CD4-positive, alpha-beta T cell treated with Interferon alpha-2 for 1 hour (primary cell): ENCODE measurements around the gene PPP2R3B.
"Not testable (repeated sequence)": the region's sequence is repeated elsewhere in the genome, so short reads cannot be mapped to it uniquely, and the experiment has no call there.

Source experiments
- DNase-seq, 2 donors: peaks; one replicate each; pipeline ENCODE4 v3.0.0-alpha.2; 2020 to 2022

The PPP2R3B gene

DNA sequence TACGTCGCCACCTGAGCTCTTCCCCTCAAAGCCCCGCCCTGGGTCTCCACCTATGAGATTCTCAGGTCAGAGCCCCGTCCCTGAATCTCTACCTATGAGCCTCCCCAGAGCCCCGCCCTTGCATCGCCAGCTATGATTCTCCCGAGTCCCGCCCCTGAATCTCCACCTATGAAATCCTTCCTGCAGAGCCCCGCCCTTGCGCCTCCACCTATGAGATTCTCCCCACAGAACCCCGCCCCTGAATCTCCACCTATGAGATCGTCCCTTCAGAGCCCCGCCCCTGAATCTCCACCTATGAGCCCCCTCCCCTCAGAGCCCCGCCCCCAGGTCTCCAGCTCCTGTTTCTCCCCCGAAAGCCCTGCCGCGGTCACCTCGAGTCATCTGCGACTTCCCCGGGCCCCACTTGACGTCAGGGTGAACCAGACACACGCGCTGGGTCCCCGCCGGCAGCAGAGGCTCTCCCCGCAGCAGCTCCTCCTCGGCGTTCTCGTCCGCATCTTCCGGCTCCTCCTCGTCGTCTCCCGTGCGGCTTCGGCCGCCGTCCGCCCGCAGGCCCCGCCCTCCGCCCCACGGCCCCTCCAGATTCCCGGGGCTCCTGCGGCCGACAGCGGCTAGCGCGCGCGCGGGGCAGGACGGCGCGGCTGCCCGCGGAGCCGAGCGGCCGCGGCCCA, 68.5 kb downstream of the PPP2R3B start:
- DNase-seq = peak; percentile 99

DNA sequence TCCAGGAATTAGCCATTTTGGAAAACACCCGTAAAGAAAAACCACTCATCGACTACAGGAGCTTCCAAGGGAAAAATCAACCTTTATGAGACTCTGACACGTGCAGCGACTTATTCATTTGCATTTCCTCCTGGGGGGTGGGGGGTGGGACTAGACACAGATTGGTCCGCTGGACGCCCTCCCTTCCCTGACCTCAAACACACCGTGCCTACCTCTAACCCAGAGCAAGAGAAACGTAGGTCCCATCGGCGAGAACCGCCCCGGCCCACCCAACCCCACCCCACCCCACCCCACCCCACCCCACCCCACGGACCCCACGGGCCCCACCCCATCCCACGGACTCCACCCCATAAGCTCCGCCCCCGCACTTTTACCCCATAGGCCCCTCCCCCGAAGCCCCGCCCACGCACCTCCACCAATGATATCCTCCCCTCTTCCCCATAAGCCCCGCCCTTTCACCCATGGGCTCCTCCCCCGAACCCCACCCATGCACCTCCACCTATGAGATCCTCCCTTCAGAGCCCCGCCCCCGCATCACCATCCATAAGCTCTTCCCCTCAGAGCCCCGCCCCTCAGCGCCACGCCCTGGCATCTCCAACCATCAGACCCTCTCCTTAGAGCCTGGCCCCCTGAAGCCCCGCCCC, 69.2 kb downstream of the PPP2R3B start:
- DNase-seq = no peak

DNA sequence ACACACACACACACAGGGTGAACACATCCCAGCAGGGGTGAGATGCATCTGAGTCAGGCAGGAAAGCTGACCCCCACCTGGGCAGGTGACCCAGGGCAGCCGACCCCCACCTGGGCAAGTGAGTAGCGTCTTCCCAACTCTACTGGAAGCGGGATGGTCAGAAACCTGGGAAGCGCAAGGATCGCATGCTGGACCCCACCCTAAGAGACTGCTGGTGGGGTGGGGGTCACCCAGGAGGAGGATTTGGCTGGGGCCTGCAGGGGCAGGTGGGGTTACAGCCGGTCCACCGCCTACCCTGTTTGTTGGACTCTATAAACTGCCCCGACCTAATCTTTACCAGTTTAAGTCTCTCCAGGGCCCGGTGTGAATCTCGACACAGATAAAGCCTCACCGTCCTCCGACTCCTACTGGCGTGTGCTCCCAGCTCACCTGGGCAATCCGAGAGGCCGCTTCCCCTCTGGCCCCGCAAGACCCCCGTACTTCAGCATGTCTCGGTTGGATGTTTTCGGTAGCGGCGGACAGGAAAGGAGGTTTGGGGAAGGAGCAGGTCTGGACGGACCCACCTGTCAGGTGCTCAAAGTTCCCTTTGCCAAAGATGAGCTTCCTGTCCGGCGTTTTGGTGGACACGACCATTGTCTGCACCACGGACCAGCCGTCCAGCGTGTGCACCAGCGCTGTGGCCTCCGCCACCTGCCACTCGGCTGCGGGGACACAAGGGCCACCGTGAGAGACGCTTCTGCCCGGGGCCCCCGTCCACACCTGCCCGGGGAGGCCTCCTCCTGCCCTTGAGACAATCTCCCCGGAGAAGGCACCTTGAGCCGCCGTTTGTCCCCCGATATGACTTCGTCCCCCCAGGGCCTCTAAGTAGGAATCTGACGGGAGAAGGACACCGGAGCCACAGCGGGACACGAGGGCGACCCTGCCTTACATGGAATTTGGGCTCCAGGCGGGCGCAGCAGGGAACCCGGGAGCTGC, 70.1 kb downstream of the PPP2R3B start:
- no peak for DNase-seq

DNA sequence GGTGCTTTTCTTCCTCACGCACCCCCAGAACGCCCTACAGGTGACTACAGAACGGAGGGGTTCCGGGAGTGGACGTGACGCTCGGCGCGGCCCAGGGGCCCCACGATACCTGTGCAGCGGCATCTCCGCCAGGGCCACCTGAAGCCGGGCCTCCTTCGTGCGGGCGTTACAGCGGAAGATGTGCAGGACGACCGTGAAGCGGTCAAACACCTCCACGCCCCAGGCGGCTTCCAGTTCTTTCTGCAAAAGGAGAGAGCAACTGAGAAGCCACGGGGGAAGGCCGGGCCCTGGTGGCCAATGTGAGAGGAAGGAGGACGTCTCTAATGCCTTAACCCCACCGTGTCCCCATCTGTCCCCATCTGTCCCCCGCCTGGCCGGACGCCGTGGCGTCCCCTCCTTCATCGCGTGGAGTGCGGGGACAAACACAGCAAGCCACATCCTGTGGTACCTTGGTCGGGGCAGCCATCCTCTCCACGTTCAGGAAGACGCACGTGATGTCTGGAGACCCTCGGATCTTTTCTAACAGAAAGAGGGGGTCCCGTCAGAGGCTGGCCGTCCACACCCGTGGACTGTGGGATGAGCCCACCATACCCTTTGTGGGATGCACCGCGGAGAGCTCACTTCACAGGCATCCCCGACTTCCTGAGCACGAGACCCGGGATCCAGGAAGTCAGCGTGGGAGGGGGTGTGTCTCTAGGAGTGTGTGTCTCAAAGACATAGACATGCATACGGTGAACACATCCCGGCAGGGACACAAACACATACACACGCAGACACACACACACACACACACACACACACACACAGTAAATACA, 71.7 kb downstream of the PPP2R3B start:
- no peak for DNase-seq

DNA sequence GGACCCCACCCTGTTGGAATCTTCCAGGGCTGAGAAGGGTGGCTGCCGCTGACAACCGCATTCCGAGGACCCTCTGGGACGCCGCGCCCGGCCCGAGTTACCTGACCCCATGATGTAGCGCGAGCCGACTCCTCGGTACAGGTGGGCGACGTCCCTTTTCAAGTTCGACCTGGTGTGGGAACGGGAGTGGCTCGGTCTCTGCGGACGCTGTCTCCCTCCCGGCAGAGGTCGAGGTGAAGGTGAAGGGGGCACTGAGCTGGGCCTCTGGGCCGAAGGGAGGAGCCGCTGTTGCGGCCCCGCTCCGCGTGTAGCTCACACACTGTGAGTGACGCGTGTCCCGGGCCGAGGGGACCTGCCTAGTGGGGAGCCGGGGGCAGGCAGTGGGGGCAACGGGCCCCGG, 72.7 kb downstream of the PPP2R3B start:
- DNase-seq = no peak

DNA sequence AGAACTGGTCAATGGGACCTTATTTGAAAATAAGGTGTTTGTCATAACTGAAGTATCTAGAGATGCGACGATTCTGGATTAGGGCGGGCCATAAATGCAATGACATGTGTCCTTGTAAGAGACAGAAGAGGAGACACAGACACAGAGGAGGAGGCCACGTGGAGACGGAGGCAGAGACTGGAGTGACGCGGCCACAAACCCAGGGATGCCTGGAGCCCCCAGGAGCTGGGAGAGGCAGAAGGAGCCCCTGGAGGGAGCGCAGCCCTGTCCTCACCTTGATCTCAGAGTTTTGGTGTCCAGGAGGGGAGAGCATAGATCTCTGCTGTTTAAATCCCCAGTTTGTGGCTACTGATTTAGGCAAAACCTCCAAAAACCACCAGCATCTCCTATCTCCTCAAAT, 73.2 kb downstream of the PPP2R3B start:
- DNase-seq = no peak

DNA sequence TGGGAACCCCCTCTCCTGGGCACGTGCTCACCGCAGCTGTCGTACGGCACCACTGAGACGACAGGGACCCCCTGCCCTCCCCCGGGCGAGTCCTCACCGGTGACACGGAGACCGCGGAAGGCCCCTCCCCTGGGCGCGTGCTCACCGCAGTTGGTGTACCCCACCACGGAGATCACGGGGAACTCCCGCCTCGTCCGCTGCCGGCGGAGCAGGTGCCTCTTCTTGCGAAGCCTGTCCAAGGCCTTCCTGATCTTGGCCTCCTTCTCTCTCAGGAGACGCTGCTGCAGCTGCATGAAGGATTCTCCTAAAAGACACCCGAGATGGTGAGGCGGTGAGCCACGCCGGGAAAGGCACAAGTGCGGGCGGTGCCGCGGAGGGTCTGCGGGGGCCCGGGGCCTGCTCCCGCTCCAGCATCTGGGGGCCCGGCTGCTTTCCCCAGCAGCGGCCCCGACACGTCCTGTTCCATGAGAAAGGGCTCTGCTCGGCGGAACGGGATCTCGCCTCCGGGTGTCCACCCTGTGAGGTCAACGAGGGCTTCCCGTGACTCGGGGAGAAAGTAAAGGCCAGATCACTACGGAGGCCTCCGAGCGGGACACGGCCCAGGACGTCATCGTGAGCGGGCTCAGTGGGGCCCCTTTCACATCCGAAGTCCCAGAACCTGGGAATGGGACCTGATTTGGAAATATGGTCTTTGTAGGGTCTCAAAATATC, 73.9 kb downstream of the PPP2R3B start:
- no peak for DNase-seq

DNA sequence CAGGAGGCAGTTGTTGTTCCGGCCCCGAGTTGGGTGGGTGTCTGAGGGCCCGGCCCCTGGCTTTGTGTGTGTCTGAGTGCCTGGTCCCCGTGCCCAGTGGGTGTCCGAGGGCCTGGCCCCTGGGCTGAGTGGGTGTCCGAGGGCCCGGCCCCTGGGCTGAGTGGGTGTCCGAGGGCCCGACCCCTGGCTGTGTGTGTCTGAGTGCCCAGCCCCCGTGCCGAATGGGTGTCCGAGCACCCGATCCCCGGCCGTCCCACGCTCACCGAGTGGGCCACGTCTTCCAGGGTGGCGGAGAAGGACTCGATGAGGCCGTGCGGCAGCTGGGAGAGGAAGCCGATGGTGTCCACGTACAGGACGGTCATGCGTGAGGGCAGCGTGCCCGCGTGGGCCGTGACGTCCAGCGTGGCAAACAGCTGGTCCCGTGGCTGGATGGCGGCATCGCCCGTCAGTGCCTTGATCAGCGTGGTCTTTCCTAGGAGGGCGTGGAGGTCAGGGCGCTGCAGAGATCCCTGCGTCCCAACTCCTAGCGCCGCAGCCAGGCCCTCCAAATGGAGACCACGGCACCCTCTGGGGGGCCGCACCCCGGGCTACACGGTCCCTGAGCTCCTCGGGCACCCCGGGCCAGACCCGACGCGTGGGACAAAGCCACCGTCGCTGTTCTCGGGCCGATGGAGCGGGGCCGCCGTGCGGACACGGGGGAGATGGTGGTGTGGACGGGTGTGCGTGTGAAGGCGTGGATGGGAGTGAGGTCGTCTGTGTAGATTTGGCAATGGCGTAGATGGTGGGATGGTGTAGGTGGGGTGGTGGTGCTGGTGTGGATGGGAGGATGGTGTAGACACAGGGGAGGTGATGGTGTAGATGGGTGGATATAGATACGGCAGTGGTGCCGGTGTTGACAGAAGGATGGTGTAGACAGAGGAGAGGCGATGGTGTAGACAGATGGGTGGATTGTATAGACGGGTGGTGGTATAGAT, 75.3 kb downstream of the PPP2R3B start:
- DNase-seq = no peak

DNA sequence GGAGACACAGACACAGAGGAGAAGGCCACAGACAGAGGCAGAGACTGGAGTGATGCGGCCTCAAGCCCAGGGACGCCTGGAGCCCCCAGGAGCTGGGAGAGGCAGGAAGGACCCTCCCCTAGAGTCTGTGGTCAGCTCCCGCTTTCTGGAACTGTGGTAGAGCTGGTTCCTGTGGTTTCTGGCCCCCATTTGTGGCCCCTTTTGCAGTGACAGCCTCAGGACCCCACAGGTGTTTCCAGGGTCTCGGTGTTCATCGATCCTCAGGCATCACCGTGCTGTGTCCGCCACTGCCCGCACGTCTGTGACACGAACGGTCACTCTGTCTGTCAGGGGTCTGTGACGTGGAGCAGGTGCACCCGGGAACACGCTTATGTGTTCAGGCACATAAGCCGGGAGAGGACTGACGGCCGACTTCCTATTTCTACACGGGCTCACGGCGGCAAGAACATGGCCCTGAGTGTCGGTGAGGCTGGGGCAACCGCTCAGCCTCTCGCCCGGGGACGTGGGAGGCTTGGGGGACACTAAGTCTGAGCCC, 76.0 kb downstream of the PPP2R3B start:
- no peak for DNase-seq

DNA sequence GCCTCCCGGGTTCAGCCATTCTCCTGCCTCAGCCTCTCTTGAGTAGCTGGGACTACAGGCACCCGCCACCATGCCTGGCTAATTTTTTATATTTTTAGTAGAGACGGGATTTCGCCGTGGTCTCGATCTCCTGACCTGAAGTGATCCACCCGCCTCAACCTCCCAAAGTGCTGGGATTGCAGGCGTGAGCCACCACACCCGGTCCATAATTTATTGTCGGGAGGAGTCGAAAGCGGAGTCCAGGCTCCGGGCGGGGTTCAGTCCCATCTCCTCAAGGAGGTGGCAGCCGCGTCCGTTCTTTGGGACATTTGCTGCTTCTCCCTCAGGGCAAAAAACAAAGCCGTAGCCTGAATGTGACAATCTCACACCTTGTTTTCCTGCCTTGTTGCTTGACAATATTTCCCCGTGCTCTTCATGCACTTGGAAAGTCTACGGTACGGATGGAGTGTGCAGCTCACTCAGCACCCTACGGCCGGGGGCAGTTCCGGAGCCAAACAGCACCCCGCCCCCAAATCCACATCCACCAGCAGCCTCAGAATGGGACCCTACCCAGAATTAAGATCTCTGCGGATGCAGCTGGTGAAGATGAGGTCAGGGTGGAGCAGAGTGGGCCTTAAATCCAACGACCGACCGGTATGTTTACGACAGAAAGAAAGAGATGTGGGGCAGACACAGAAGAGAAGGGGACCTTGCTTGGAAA, 77.7 kb downstream of the PPP2R3B start:
- DNase-seq = no peak

DNA sequence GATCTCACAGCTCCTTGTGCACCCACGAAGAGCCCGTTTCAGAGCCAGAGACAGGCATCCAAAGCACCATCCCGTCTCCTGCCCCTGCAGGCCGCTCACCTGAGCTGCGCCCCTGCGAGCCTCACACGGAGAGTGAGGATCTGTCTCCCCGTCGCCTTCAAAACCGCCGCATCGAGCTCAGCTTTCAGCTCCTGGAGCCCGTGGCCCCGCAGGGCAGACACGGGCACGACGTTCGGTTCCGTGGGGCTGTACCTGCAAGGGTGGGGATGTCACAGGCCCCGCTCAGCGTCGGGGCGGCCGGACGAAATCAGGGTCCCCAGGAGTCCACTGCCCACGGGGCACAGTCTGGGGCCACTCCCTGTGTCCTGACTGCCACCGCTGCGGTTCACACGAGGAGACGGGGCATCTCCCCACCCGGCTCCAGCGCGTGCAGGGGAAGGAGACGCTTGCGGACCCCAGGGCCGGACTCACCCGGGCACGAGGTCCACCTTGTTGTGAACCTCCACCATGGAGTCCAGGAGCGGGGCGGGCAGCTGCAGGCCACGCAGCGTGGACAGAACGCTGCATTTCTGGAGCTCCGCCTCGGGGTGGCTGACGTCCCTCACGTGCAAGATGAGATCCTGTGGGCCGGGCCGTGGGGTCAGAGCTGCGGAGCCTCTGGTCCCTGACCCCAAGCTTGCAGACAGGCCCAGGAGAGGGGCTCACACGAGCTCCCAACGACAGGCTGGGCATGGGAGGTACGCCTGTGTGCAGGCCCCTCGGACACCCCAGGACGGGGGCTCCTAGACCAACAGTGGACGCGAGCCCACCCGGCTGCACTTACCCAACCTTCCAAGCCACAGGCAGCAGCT, 79.2 kb downstream of the PPP2R3B start:
- DNase-seq = no peak

DNA sequence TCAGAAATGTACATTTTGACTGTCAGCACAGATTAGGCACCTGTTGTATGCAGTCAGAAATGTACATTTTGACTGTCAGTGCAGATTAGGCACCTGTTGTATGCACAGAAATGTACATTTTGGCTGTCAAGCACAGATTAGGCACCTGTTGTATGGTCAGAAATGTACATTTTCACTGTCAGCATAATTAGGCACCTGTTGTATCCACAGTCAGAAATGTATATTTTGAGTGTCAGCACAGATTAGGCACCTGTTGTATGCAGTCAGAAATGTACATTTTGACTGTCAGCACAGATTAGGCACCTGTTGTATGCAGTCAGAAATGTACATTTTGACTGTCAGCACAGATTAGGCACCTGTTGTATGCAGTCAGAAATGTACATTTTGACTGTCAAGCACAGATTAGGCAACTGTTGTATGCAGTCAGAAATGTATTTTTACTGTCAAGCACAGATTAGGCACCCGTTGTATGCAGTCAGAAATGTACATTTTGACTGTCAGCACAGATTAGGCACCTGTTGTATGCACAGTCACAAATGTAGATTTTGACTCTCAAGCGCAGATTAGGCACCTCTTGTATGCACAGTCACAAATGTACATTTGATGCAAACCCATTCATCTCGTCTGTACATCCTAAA, 80.0 kb downstream of the PPP2R3B start:
- DNase-seq = not testable (repeated sequence)

DNA sequence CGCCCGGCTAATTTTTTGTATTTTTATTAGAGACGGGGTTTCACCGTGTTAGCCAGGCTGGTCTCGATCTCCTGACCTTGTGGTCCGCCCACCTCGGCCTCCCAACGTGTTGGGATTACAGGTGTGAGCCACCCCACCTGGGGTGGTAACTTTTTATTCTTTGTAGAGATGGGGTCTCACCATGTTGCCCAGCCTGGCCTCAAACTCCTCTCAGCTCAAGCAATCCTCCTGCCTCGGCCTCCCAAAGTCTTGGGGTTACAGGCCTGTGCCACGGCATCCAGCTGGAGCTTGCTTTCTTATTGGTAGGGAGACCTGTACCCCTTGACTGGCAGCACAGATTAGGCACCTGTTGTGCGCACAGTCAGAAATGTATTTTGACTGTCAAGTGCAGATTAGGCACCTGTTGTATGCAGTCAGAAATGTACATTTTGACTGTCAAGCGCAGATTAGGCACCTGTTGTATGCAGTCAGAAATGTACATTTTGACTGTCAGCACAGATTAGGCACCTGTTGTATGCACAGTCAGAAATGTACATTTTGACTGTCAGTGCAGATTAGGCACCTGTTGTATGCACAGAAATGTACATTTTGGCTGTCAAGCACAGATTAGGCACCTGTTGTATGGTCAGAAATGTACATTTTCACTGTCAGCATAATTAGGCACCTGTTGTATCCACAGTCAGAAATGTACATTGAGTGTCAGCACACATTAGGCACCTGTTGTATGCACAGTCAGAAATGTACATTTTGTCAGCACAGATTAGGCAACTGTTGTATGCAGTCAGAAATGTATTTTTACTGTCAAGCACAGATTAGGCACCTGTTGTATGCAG, 80.7 kb downstream of the PPP2R3B start:
- DNase-seq = not testable (repeated sequence)

DNA sequence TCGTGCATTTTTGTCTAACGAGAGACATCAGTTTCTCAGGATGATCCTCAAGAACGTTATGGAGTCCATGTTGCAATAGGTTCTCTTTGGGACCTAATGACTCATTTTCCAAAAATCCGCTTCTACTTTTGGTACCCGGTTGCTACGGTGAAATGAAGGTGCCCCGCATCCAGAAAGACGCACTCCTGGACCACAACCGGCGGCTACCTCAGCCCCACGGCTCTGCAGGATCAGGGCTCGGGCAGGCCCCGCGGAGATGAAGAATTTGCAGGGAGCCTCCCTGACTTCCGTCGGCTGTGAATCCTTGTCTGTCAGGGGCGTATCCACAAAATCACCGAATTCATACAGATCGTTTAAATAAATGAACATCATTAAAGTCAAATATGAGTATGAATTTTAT, 83.7 kb downstream of the PPP2R3B start:
- no peak for DNase-seq

DNA sequence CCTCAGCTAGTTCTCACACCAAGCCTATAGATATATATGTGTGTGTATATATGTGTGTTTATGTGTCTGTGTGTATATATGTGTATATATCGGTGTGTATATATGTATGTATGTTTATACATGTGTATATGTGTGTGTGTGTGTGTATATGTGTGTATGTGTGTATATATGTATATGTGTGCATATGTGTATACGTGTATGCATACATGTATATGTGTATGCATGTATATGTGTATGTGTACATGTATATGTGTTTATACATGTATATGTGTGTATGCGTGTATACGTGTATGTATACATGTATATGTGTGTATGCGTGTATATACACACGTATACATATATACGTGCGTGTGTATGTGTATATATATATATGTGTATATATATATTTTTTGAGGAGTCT, 86.4 kb downstream of the PPP2R3B start:
- no peak for DNase-seq

DNA sequence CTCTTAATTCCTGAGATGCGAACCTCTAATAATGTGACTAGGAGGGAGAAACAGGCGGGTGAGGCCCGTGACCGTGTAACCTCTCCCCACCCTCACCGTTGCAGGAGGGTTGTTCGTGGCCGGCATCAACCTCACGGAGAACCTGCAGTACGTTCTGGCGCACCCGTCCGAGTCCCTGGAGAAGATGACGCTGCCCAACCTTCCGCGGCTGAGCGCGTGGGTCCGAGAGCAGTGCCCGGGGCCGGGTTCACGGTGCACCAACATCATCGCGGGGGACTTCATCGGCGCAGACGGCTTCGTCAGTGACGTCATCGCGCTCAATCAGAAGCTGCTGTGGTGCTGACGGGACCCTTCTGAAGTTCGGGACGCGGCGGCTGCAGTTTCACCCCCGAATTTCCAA, 87.7 kb downstream of the PPP2R3B start:
- no peak for DNase-seq

DNA sequence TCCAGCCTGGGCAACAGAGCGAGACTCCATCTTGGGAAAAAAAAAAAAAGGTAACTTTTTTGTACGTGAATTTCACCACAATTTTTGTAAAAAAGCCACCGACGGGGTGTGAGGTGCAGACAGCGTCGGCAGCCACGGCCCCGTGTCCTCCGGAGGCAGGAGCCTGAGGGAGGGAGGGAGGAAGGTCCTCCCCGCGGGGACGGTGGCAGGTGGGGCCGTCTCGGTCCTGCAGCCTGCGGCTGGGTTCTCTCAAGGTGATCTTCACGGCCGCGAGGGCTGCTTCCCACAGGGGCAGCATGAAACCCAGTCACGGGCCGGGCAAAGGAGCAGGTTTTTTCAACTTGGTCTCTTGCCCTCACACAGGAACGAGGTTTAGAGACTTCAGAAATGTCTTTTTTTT, 91.6 kb downstream of the PPP2R3B start:
- no peak for DNase-seq
